HG03520 (cell line): ENCODE results near the gene INPP5K.
A peak's percentile ranks its signal among the peaks of the same experiment; 100 is the strongest.

Experiments
- ATAC-seq: cut with Tn5 transposase; IDR thresholded peaks from one replicate; pipeline ENCODE4 v1.9.1; 2021; ENCODE audit warnings: mild to moderate bottlenecking, moderate library complexity; ENCODE audit not compliant: unreplicated experiment

The INPP5K gene

DNA sequence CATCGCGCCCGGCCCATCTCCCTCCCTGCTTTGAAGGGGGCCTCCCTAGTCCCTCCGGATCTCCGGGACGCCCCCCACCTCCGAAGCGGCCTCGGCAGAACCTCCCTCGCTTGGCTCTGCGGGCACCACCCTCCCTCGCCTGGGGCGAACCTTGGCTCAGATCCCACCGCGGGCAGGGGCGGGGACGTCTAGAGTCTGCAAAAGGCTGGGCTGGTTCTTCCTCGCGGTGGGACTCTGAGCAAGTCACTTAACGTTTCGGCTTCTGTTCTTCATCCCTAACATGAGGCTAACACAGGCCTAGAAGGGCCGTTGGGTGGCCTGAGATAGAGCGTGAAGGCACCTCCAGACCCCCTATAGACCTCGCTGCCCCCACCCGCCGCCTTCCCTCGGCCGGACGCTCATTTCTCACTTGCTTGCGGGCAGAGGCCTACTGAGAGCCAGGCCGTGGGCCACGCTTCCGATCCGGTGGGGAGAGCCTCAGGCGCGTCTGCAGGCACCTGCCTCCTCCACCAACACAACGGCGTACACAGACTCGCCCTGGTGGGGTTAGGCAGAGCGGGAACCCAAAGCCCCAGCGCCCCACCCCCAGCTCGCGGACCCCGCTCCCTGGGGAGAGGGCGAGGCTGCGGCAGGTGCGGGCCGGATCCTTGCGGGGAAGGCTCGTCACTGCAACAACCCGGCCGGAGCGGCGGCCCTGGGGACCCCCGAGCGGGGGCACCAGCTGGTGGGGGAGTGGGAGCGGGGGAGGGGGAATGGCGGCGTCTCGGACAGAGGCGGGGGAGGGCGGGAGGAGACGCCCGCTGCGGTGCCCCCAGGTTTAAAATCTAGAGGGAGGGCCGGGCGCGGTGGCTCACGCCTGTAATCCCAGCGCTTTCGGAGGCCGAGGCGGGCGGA, 29.4 kb downstream of the INPP5K start:
- no peak for ATAC-seq

DNA sequence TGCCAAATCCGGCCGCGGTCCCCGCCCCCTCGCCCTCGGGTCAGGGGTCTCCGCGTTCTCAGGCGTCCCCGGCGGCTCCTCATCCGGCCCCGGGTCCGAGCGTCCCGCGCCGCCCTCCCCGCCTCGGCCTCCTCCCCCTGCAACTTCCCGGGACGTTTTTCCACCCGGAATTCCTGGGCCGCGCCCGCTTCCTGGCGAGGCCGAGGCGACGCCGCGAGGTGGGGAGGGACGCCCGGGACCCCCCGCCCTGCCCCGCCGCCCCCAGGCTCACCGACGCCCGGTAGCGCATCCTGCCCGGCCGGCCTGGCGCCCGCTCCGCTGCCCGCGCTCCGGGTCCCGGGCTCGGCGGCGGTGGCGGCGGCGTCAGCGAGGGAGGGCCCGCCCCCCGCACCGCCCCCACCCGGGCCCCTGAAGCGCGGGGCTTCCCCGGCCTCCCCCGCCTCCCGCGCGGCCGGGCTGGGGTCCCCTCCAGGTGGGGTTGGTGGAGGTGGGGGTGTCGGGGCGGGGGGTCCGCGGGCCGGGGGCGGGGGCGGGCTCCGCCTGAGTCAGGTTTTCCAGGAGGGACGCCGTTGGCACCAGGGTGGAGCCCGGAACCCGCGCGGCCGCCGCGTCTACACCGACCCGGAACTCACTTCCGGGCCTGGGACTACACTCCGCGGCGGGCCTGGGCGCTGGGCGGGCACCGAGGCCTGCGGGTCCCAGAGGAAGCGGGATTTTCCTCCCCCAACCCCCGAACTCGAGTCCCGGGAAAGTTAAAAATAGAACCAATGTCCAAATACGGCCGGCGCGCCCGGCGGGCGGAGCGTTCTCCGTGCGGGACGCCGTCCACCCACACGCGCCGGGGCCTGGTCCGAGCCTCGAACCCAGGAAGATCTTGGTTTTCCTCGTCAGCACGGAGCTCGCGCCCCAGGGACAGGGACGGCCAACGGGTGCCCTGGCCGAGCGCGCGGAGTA, 30.7 kb downstream of the INPP5K start:
- ATAC-seq: peak; percentile 34

DNA sequence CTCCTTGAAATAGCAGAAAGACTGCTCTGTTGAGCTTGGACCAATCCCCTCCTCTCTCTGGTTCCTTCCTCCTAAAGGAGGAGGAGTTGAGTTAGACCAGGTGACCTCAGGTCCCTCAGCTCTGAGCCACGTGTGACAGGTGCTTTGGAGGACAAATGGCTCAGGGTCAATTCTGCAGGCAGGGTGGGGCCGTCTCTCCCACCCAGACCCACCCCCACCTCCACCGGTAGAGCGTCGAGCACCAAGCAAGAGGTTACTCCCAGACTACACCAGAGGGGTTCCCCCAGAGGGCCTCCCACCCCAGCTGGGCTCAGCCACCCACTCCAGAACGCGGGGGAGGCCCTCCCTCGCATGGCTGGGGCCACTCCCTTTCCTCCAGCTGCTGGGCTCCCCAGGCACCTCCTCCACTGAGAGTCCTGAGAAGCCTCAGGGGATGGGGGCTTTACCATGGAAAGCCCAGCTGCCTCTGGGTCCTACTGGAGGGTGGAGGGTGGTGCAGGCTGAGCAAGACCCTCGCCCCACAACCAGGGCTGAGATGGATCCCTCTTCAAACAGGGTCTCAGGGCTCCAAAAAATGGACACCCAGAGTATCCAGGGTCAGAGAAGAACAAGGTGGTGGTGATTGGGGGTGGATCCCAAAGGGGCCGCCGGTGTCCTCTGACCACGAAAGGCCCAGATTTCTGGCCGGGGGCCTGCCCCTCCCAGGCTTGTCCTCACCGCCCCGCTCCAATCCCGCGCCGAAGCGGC, 31.6 kb downstream of the INPP5K start:
- ATAC-seq: peak; percentile 26

- no peak for ATAC-seq
Observed at GRCh38 chr17:1484060-1484535, 32.3 kb downstream of the INPP5K start.

DNA sequence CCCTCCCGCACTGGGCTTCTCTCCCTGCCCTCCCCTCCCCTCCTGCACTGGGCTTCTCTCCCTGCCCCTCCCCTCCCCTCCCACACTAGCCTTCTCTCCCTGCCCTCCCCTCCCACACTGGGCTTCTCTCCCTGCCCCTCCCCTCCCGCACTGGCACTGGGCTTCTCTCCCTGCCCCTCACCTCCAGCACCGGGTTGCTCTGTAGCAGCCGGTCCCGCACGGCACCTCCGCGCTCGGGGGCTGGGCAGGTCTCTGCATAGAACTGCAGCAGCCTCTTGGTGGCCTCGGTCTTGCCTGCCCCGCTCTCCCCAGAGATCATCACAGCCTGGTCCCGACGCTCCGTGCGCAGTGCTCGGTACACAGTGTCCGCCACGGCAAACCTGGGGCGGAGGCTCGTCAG, 33.7 kb downstream of the INPP5K start:
- ATAC-seq: no peak

GRCh38 chr17:1481736-1482135, 34.7 kb downstream of the INPP5K start:
- ATAC-seq: no peak

GRCh38 chr17:1480747-1481465, 35.5 kb downstream of the INPP5K start:
- no peak for ATAC-seq

DNA sequence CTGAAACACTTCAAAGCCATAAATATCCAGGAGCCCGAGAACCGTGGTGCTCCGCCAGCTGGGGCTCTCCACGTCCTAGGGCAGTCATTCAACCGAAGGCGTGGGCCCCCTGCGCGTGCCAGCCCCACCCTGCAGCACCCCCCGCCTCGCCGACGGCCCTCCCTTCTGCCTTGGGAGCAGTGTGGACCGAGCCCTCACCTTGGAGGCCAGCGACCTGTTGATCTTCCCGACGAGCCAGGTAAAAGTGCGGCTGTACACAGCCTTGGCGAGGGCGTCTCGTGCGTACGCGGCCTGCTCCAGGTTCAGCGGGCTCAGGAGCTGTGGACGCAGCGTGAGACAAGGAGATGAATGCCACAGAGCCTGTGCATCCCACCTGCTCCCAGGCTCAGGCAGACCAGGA, 38.0 kb downstream of the INPP5K start:
- ATAC-seq: no peak

DNA sequence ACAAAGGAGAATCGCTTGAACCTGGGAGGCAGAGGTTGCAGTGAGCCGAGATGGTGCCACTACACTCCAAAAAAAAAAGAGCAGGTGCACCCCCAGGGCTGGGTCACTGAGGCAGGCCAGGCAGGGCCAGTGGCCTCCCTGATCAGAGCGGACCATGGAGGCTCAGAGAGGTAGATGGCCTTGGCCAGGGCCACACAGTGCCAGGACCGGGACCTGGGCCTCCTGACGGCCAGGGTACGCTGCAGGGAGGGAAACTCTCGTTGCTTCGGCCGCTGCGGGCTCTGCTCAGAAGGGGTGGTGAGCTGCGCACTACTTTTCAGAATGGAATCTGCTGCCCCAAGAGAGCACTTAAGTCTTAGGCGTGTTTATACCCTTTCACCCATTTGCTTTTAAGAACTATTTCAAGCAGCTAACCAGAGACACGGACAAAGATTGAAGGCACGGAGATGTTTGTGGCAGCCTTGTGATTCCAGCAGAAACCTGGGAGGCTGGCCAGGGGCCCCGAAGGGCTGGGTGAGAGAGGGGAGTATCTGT, 41.0 kb downstream of the INPP5K start:
- ATAC-seq: no peak

GRCh38 chr17:1474402-1475189, 41.8 kb downstream of the INPP5K start:
- ATAC-seq: no peak

GRCh38 chr17:1473841-1474240, 42.6 kb downstream of the INPP5K start:
- no peak for ATAC-seq

DNA sequence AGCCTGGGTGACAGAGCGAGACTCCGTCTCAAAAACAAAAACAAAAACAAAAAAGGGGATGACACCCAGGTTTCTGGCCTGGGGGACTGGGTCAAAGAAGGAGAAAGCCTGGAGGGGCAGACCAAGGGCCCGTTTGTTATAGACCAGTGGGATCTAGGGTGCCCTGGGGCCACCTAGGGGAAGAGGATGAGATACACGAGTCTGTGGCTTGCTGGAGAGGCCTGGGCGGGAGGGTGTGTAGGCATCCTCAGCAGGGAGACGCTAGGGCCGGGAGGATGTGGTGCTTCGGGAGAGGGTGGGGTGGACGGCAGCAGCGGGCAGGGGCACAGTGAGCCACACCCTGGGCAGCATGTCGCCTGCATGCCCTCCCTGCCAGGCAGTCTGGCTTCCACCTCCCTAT, 43.2 kb downstream of the INPP5K start:
- ATAC-seq: no peak

GRCh38 chr17:1471911-1472821, 44.2 kb downstream of the INPP5K start:
- ATAC-seq: no peak

GRCh38 chr17:1471490-1471889, 44.9 kb downstream of the INPP5K start:
- no peak for ATAC-seq

DNA sequence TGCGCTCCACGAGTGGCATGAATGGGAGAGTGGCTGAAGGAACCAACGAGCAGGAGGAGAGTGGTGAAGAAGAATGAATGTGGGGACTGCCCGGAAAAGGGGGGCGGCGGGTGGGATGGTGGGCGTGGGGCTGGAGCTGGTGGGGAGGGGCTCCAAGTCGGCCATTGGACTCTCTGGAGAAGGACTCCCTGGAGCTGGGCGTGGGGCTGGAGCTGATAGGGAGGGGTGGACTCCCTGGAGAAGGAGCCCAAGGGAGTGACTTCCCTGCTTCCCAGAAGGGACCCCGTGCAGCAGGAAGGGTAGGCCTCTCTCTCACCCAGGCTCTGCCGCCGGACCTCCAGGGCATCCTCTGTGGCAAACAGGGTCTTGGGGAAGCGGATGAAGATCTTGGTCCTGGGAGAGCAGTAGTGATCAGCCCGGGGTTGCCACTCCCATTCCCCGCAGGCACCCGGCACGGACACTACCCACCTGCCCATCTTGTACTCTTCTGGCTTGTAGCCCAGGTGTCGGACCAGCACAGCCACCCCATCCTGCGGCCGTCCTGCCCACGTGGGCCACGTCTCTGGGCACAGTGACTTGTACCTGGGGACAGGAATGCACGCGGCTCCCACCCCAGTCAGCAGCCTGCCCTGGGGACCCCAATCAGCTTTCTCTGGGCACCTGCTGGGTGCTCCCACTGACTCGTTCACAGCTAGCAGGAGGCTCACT, 45.5 kb downstream of the INPP5K start:
- ATAC-seq: no peak

DNA sequence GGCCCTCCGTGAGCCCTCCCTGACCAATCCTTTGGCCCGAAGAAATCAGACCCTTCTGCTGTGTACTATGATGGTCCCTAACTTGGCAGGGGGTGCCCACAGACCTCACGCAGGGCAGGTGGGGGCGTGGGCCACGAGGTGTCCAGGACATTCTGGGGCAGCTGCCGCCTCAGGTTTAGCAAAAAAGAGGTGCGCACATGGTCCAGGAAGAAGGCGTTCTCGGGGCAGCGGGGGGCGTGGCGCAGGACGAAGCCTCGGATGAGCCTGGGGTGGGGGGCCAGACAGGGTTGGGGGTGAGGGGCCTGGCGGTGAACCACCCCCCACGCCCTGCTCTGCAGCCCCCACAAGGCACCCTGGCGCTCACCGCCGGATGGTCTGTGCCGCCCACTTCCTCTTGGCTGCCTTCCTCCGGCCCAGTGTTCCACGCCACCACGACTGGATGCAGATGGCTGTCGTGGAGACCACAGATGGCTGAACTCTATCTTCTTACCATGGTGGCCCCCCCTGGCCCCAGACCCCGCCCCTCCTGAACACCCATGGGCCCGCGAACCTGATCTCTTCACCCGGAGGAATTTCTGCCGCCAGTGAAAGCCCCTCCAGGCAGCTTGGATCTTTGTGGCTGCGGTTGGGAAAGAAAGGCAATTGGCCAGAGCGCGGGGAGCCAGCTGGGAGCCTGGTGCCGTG, 46.2 kb downstream of the INPP5K start:
- ATAC-seq: no peak
